Activated CD4-positive, alpha-beta T cell treated with anti-CD3 and anti-CD28 coated beads, Interleukin-10, Interleukin-2, amounts not matched to agents 100 ng/mL and 50 ng/mL, durations not matched to agents 16 hours and 8 hours (primary cell): Measurements from ENCODE around the gene JMJD4.
A peak's percentile ranks its signal among the peaks of the same experiment; 100 is the strongest.
"Not testable (repeated sequence)": the region's sequence is repeated elsewhere in the genome, so short reads cannot be mapped to it uniquely, and the experiment has no call there.

Source experiments
- DNase-seq: peaks from one replicate; pipeline ENCODE4 v3.0.0-alpha.2; 2020

Gene JMJD4

GRCh38 chr1:227731241-227731677, 3.8 kb downstream of the JMJD4 start:
- DNase-seq = no peak

DNA sequence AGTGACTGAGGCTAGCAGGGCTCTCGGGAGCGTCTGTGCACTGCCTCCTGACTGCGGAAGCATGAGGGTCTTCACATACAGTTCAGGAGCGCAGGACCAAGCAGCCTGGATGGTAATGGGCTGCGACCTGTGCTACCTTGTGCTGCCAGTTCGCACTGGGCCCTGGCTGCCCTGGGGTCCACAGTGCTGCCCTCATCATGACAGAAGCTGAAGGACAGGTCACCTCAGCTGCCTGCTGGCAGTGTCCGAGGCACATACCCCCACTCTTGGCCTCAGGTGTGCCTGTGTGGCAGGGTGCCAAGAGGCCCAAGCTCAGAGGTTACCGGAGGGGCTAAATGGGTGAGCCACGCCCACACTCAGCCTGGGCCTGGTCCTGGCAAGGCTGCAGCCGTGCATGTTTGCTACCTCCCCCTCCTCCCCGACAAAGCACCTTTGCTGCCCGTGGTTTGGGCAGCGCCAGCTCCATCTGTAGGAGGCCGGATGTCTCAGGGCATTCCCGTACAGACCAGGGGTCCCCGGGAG, 4.4 kb downstream of the JMJD4 start:
- DNase-seq = no peak

DNA sequence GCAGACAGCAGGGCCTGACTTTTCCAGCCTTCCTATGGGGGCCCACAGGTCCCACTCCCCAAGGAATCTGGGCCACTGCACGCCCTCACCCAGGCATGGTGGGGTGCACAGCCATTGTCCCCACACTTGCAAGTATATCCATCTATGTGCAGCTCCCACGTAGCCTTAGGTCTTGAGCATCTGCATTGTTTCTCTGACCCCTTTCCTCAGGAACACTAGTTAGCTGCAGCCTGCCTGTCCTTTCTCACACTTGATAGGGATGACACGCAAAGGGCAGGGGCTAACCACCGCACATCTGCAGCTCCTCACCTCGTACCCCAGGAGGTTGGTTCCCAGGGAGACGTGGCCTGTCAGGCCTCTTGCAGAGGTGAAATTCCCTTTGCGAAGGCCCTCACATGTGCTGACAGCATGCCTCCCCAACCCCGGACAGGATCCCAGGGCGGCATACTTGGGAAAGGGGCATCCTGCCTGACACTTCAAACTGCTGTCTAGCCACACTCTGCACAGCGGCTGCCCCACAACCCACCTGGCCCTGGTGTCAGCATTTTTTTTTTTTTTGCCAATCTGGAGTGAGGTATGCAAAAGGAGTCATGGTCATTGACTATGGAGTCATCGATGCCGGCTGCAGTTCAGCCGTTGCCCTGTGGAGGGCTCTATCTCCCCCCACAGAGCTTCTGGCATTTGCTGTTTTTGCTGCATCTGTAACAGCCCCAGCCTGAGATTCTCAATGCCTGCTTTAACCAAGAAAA, 5.0 kb downstream of the JMJD4 start:
- DNase-seq = peak; percentile 63

GRCh38 chr1:227729144-227729880, 5.8 kb downstream of the JMJD4 start:
- DNase-seq = no peak

GRCh38 chr1:227728892-227729143, 6.3 kb downstream of the JMJD4 start:
- DNase-seq = no peak

DNA sequence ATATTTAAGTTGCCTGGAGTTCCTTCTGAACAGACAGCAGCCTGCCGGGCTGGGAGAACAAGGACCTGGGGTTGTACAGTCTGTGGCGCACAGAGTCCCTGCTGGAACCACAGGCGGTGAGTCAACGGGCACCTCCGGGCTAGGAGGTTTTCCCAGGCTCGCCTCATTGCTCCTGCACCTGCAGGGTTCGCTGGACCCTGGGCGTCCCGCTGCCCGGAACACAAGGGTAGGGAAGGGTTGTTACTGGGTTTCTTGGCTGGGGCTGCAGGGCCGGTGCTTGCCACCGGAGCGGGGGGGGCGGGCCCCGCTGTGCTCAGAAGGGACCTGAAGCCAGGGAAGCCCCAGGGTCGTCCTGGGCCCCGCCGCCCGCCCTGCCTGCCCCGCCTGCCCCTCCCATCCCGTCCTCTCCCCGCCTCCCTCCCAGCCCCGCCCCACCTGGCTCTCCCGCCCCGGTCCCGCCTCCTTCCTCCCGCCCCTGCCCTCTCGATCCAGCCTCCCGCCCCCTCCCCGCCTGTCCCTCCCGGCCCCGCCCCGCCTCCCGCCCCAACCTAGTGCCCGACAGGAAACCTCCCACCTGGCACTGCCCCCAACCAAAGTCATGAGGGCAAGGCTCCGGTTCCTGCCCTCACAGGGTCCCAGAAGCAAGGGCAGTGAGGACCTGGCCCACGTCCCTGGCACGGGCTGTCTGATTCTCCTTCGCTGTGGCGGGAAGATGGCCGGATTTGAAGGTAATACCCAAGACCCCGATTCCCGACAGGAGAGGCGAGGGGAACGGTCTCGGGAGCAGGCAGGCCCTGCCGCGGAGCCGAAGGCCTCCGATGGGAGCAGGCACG, 6.8 kb downstream of the JMJD4 start:
- peak; percentile 72 for DNase-seq

DNA sequence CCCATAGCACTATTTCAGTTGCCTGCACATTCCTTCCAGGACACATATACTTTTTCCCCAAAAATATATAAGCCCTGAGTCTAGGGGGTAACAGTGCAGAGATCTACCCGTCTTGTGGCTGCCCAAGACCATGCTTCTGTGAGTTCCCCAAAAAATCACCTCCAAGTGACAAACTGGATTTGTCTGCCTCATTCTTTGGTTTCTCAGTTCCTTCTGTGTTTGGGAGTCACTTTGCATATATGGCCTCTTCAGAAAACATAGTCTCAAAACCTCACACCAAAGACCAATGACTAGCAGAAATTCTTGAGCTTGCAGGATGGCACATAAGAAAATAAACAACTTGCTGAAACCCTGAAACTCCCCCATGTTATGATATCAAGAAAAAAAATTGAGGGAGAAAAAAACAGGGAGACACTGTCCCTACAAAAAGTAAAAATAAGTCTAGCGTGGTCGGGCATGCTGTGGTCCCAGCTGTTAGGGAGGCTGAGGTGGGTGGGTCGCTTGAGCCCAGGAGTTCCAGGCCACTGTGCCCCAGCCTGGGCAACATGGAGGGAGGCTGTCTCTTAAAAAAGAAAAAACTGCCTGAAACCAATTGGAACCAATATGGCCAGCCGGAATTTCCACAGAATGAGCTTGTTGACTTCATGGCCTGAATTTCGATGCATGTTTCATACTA, 8.0 kb downstream of the JMJD4 start:
- DNase-seq = no peak

DNA sequence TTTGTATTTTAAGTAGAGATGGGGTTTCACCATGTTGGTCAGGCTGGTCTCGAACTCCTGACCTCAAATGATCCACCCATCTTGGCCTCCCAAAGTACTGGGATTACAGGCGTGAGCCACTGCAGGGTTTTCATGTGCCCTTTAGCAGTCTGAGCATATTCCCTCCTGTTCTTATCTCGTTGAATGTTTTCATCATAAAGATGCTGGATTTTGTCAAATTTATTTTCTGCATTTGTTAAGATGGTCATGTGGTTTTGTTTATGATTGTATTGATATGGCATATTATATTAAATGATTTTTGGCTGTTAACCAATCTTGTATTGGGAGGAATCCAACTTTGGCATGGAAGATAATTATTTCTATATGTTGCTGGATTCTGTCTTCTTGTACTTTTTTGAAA, 8.8 kb downstream of the JMJD4 start:
- DNase-seq = no peak

DNA sequence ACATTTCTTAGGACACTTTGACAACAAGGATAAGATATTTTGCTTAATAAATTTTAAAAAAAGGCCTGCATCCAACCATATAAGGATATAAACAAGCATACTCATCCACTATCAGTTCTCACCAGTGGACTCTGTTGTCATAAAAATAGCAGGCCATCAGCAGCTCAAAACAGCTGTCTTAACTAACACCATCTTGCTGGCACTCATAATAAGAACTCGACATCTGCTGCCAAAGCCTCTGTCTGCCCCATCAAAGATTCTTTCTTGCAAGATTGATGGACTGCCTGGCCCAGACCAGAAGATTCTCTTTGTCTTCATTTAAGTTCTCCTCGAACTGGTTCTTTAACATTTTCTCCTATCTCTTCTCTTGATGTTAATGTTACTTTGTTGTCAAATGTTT, 10.1 kb downstream of the JMJD4 start:
- DNase-seq = no peak

DNA sequence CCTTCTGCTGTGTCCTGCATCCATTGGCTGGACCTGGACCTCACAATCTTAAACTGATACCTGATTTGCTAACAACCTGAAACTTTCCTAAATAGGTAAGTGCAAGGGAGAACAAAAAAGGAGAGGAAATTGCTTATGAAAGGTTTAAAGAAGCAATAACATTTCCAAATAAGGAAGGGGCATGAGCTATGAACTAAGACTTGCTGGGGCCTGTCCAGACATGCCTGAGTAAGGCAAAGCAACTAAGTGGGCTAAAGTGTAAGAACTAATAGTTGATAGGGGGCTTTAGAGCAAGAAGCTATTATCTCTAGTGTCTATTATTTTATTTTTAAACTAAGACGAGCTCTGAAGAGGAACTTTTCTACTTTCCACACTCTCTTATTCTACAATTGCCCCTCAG, 11.6 kb downstream of the JMJD4 start:
- DNase-seq = no peak

GRCh38 chr1:227718932-227719331, 16.2 kb downstream of the JMJD4 start:
- DNase-seq = no peak

DNA sequence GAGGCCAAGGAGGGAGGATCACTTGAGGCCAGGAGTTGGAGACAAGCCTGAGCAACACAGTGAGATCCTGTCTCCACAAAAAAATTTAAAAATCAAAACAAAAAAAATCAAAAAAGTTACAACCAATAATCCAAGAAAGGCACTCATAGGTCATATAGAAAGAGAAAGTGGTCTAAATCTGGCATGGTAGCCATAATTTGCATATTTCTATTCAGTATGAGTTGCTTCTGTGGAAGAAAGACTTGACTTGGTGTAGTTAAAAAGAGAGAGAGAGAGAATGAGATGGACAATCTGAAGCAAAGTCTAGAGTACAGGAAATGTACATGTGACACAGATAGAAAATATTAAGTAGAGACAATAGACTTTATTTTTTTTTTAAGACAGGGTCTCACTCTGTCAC, 22.5 kb downstream of the JMJD4 start:
- DNase-seq = no peak

GRCh38 chr1:227710474-227710873, 24.6 kb downstream of the JMJD4 start:
- not testable (repeated sequence) for DNase-seq

GRCh38 chr1:227709451-227709850, 25.7 kb downstream of the JMJD4 start:
- no peak for DNase-seq

- no peak for DNase-seq
These were observed 27.3 kb downstream of the JMJD4 start for GRCh38 chr1:227707846-227708245.

GRCh38 chr1:227701631-227702030, 33.5 kb downstream of the JMJD4 start:
- not testable (repeated sequence) for DNase-seq

- DNase-seq = no peak
These were observed 37.7 kb downstream of the JMJD4 start for GRCh38 chr1:227697321-227697864.

DNA sequence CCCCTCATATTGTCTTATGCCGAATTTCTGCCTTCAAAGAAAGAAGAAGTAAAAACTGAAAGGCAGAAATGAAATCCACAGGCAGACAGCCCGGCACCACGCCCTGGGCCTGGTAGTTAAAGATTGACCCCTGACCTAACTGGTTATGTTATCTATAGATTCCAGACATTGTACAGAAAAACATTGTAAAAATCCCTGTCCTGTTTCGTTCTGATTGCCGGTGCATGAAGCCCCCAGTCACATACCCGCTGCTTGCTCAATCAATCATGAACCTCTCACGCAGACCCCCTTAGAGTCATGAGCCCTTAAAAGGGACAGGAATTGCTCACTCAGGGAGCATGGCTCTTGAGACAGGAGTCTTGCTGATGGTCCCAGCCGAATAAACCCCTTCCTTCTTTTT, 49.3 kb downstream of the JMJD4 start:
- DNase-seq = no peak
